Left forelimb (tissue), 1 donor: Measurements from ENCODE around the gene CCHCR1.
"Not testable (repeated sequence)": the region's sequence is repeated elsewhere in the genome, so short reads cannot be mapped to it uniquely, and the experiment has no call there.

Experiments
- DNase-seq: peaks from one replicate; pipeline ENCODE4 v3.0.0-alpha.2; 2018; ENCODE audit warnings: low spot score

The CCHCR1 gene

GRCh38 chr6:31157513-31158139 lies at the start of gene CCHCR1:
TSS of gene CCHCR1 (minus strand) at chr6:31157802. CDS start at chr6:31157600, 202 bp downstream.
- DNase-seq: no peak

- DNase-seq: no peak
Measured at GRCh38 chr6:31205638-31206037, 48.0 kb upstream of the CCHCR1 start.

GRCh38 chr6:31204751-31205145 lies 47.1 kb upstream of the CCHCR1 start:
- no peak for DNase-seq

- DNase-seq: no peak
Measured at GRCh38 chr6:31203345-31203979, 45.9 kb upstream of the CCHCR1 start.

DNA sequence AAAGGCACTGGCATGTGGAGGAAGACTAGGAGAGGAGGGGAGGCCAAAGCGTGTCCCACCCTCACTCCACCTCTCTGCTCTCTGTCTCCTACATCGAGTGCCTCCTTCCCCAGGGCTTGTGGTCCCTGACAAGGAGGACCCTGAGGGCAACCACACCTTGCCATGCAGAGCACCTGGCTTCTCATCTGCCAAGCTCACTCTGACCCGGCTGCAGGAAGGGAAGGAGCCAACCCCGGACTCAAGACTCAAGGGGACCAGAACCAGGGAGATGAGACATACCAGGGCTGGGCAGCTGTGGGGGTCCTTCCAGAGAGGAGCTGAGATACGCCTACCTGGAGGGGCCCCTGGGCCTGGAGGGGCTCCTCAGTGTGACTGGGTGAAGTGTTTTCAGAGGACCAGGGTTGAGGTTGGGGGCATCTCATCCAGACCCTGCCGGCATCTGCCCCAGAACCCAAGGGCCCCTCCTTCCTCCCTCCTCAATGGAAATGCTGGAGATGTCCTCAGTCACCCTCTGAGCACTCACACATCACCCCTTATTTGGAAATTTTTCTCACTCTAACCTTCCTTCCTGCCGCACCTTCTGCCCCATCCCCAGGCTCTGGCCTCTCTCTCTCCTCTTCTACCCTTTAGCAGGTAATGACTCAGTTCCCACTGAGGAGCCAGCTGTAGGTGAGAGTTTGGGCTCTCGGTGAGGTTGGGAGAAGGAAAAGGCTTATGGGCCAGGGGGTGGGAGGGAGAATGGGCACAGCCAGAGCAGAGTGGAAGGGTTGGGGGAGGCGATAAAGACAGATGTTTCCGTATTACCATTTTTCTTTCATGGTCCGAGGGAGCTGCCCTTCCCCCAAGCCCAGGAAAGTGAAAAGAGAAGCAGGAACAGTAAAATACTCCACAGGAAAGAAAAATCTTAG lies 44.9 kb upstream of the CCHCR1 start:
- DNase-seq: no peak

GRCh38 chr6:31199105-31199452 lies 41.5 kb upstream of the CCHCR1 start:
- not testable (repeated sequence) for DNase-seq

- peak; percentile 86 for DNase-seq
Measured at GRCh38 chr6:31197559-31198305, 40.1 kb upstream of the CCHCR1 start.

- not testable (repeated sequence) for DNase-seq
Measured at GRCh38 chr6:31196251-31197022, 38.8 kb upstream of the CCHCR1 start.

DNA sequence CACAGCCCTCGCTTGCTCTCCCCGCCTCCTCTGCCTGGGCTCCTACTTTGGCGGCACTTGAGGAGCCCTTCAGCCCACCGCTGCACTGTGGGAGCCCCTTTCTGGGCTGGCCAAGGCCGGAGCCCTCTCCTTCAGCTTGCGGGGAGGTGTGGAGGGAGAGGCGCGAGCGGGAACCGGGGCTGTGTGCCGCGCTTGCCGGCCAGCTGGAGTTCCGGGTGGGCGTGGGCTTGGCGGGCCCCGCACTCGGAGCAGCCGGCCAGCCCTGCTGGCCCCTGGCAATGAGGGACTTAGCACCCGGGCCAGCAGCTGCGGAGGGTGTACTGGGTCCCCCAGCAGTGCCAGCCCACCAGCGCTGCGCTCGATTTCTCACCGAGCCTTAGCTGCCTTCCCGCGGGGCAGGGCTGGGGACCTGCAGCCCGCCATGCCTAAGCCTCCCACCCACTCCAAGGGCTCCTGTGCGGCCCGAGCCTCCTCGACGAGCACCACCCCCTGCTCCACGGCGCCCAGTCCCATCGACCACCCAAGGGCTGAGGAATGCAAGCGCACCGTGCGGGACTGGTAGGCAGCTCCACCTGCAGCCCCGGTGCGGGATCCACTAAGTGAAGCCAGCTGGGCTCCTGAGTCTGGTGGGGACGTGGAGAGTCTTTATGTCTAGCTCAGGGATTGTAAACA lies 37.8 kb upstream of the CCHCR1 start:
- DNase-seq: not testable (repeated sequence)

GRCh38 chr6:31194061-31194834 lies 36.6 kb upstream of the CCHCR1 start:
- no peak for DNase-seq

- no peak for DNase-seq
Measured at GRCh38 chr6:31193206-31193605, 35.6 kb upstream of the CCHCR1 start.

GRCh38 chr6:31192431-31193105 lies 35.0 kb upstream of the CCHCR1 start:
- not testable (repeated sequence) for DNase-seq

DNA sequence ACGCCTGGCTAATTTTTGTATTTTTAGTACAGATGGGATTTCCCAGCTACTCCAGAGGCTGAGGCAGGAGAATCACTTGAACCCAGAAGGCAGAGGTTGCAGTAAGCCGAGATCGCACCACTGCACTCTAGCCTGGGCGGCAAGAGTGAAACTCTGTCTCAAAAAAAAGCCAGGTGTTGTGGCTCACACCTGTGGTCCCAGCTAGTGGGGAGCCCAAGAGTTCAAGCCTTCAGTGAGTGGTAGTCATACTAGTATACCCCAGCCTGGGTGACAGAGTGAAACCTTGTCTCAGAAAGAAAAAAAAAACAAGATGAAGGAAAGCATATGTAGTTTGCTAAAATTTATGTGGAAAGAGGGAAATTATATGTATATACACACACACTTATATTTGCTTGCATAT lies 32.9 kb upstream of the CCHCR1 start:
- DNase-seq: no peak

- DNase-seq: not testable (repeated sequence)
Measured at GRCh38 chr6:31189223-31189622, 31.6 kb upstream of the CCHCR1 start.

GRCh38 chr6:31187780-31188194 lies 30.2 kb upstream of the CCHCR1 start:
- DNase-seq: no peak

- no peak for DNase-seq
Measured at GRCh38 chr6:31186052-31186734, 28.6 kb upstream of the CCHCR1 start.

DNA sequence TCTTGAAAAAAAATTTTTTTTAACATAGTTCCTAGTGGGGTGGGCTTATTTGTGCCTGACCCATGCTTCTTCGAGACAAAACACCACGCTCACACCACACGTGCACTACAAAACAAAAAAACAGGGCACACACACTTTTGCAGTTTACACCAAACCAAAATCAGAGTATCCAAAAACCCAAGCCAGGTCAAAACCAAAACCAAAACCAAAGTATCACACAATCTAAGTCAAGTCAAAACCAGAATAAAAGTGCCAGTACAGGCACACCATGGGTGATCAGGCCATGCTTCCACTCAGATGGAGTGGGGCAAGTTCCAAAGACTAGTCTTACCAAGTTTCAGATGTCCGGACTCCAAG lies 28.1 kb upstream of the CCHCR1 start:
- DNase-seq: not testable (repeated sequence)

- DNase-seq: not testable (repeated sequence)
Measured at GRCh38 chr6:31183859-31184258, 26.3 kb upstream of the CCHCR1 start.

- DNase-seq: not testable (repeated sequence)
Measured at GRCh38 chr6:31183287-31183686, 25.7 kb upstream of the CCHCR1 start.
